GM19043 (cell line): Measurements from ENCODE around the gene CD79A.

Experiments used
- ATAC-seq: cut with Tn5 transposase; IDR thresholded peaks from one replicate; pipeline ENCODE4 v1.9.1; 2021; ENCODE audit warnings: low read depth; ENCODE audit not compliant: unreplicated experiment

Gene CD79A

DNA sequence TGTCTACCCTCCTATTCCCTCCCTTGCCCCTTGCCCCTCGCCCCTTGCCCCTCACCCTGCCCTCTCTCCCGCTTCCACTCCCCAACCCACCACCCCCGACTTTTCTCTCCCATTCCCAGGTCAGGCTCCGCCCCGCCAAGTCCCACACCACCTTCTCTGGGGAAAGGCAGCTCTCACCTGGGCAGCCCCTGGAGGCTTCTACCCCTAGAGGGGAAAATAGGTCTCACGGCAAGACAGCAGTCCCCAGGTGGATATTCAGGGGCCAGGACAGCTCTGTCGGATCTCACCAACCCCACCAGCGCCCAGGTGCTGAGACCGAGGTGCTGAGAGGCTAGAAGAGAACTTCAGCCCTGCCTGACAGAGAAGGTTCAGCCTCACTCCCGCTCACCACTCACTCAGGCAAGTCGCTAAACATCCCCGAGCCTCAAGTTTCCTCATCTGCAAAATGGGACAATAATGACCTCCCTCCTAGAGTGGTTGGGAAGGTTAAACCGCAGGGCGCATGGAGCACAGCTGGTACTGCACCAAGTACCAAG is 52.5 kb downstream of the CD79A start:
- ATAC-seq, result no peak

DNA sequence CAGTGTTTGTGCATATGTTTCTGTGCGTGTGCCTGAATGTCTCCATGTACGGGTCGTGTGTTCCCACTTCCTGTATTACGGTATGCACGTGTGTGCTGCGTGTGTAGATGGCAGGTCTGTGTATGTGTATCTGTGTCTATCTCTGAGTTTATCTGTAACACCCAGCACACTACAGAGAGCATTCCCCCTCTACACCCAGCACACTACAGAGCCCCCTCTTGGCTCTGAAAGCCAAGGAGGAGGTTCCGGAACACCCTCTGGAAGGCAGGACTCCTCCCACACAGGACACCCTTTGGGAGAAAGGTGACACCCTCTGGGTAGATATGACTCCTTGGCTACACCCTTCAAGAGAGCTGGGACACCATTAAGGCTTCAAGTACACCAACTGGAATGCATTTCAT is 53.2 kb downstream of the CD79A start:
- no peak for ATAC-seq
